SU-DHL-6 (cell line): ENCODE measurements around the gene SCAPER.

Experiments used
- H2AFZ ChIP-seq: fragments of 200-600 bp; sonication (generic); 2 replicates; pipeline ENCODE4 v1.6.1; 2014; ENCODE audit warnings: low read depth, mild to moderate bottlenecking, moderate library complexity, mixed read lengths, antibody characterized with exemption, low read length; ENCODE audit not compliant: severe bottlenecking
- H3F3A ChIP-seq: fragments of 200-600 bp; shearing (Covaris generic); 2 replicates; pipeline ENCODE4 v1.6.0; 2016; ENCODE audit warnings: antibody characterized with exemption, mild to moderate bottlenecking; ENCODE audit not compliant: insufficient read depth
- H3K27ac ChIP-seq: fragments of 200-600 bp; sonication (generic); 2 replicates; pipeline ENCODE4 v1.5.1; 2016; ENCODE audit warnings: low read depth, mild to moderate bottlenecking, low read length, moderate library complexity, mixed read lengths
- H3K27me3 ChIP-seq: fragments of 200-600 bp; sonication (generic), shearing (Covaris generic); 2 replicates; pipeline ENCODE4 v1.6.0; 2014; ENCODE audit warnings: mild to moderate bottlenecking, low read length
- H3K36me3 ChIP-seq: fragments of 200-600 bp; sonication (generic); 2 replicates; pipeline ENCODE4 v1.6.1; 2014; ENCODE audit warnings: mild to moderate bottlenecking, low read length, mixed read lengths
- H3K4me2 ChIP-seq: fragments of 300-600, 200-600 bp; shearing (Covaris generic), sonication (generic); 2 replicates; pipeline ENCODE4 v1.6.0; 2014; ENCODE audit warnings: low read length, low read depth, mild to moderate bottlenecking; ENCODE audit not compliant: poor library complexity, severe bottlenecking
- H3K4me3 ChIP-seq: fragments of 200-600 bp; sonication (generic); 2 replicates; pipeline ENCODE4 v1.5.1; 2014; ENCODE audit warnings: antibody characterized with exemption, low read length, mild to moderate bottlenecking, mixed read lengths; ENCODE audit not compliant: insufficient read depth, poor library complexity, severe bottlenecking
- H3K79me2 ChIP-seq: fragments of 200-600 bp; sonication (generic); 2 replicates; pipeline ENCODE4 v1.6.1; 2014; ENCODE audit warnings: mild to moderate bottlenecking, low read length, moderate library complexity; ENCODE audit not compliant: insufficient read depth
- H3K9ac ChIP-seq: fragments of 200-600 bp; sonication (generic); 2 replicates; pipeline ENCODE4 v1.7.0; 2014; ENCODE audit warnings: mild to moderate bottlenecking, low read length
- H3K9me2 ChIP-seq: fragments of 200-600 bp; sonication (generic); replicated peaks from 2 replicates; pipeline ENCODE4 v1.6.1; 2014; ENCODE audit warnings: low read length; ENCODE audit not compliant: insufficient read depth
- H3K9me3 ChIP-seq: fragments of 200-600 bp; sonication (generic); 2 replicates; pipeline ENCODE4 v1.6.1; 2014; ENCODE audit warnings: low read length, mixed read lengths; ENCODE audit not compliant: insufficient read depth
- H4K20me1 ChIP-seq: fragments of 200-600 bp; sonication (generic); 2 replicates; pipeline ENCODE4 v1.6.1; 2014; ENCODE audit warnings: low read depth, mild to moderate bottlenecking, antibody characterized with exemption, low read length, moderate library complexity, mixed read lengths
- EZH2phosphoT487 ChIP-seq: fragments of 200-600 bp; sonication (generic), shearing (Covaris generic); conservative IDR thresholded peaks from 2 replicates; pipeline ENCODE4 v1.6.1; 2018; ENCODE audit warnings: mild to moderate bottlenecking, antibody characterized with exemption, low read length, moderate library complexity, mixed read lengths
- TF ChIP-seq, protein P1 (sequence below): fragments of 200-600 bp; sonication (generic); IDR thresholded peaks from one replicate; pipeline ENCODE4 v1.5.1; 2017; ENCODE audit warnings: antibody characterized with exemption, mild to moderate bottlenecking, low read length, moderate library complexity; ENCODE audit not compliant: insufficient read depth, poor library complexity, severe bottlenecking

Gene SCAPER

DNA sequence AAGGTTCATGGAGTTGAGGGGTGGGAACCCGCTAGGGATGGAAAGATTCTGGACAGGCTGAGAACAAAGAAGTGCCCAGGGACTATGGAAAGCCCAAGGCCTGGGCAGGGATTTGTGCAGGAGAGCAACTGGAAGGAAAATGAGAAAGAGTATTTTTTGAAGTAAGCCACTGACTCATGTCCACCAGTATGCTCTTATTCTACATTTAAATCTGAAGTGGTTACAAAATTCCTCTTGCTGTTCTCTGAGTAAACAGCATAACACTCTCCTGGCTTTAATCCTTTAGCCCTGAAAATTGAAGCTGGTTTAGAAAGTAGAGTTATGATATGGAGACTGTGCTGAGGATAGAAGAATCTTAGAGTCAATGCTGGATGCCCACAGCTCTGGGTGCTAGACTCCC is 403.4 kb downstream of the SCAPER start:
- Histone ChIP-seq H3K79me2 (no peaks in the 10 kb centered on the region), H3K4me3 (no peak overlapping the region), H3K27ac (no peak overlapping the region), H3K9me2 (no peaks in the 10 kb centered on the region), H2AFZ (no peak overlapping the region), H4K20me1 (no peaks in the 10 kb centered on the region), H3K27me3 (no peaks in the 10 kb centered on the region), H3K9me3 (no peaks in the 10 kb centered on the region), H3K36me3 (no peaks in the 10 kb centered on the region), H3K9ac (no peak overlapping the region), H3K4me2 (no peak overlapping the region), H3F3A (no peaks in the 10 kb centered on the region)
- TF ChIP-seq, protein P1, sequence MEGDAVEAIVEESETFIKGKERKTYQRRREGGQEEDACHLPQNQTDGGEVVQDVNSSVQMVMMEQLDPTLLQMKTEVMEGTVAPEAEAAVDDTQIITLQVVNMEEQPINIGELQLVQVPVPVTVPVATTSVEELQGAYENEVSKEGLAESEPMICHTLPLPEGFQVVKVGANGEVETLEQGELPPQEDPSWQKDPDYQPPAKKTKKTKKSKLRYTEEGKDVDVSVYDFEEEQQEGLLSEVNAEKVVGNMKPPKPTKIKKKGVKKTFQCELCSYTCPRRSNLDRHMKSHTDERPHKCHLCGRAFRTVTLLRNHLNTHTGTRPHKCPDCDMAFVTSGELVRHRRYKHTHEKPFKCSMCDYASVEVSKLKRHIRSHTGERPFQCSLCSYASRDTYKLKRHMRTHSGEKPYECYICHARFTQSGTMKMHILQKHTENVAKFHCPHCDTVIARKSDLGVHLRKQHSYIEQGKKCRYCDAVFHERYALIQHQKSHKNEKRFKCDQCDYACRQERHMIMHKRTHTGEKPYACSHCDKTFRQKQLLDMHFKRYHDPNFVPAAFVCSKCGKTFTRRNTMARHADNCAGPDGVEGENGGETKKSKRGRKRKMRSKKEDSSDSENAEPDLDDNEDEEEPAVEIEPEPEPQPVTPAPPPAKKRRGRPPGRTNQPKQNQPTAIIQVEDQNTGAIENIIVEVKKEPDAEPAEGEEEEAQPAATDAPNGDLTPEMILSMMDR = no peak
- no peak for TF ChIP-seq EZH2phosphoT487

DNA sequence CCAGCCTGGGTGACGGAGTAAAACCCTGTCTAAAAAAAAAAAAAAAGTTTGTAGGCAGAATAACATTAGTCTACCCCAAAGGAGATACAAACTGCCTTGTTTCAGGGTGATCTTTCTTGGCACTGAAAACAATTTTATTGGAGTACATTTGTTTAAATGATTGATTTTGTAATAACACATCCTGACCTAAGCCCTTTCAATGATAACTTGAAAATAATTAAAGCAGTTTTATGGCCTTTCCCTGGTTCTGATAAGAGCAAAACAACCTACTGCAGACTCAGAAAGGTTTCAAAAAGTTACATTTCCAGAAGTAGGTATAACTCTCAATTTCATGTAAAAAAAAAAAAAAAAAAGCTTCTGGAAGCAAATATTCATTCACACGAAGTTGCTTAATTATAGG is 404.1 kb downstream of the SCAPER start:
- TF ChIP-seq, protein P1 = no peak
- TF ChIP-seq EZH2phosphoT487 = no peak

GRCh38 chr15:76495487-76495886 is 409.7 kb downstream of the SCAPER start:
- H3K4me2 ChIP-seq = no peak overlapping the region
- no peaks in the 10 kb centered on the region for H3F3A ChIP-seq
- no peak overlapping the region for H2AFZ ChIP-seq
- no peaks in the 10 kb centered on the region for H3K9me2 ChIP-seq
- no peaks in the 10 kb centered on the region for H3K27me3 ChIP-seq
- no peak overlapping the region for H3K4me3 ChIP-seq
- H3K27ac ChIP-seq = no peak overlapping the region
- H3K79me2 ChIP-seq = no peaks in the 10 kb centered on the region
- no peaks in the 10 kb centered on the region for H4K20me1 ChIP-seq
- H3K9me3 ChIP-seq = no peaks in the 10 kb centered on the region
- H3K9ac ChIP-seq = no peak overlapping the region
- no peaks in the 10 kb centered on the region for H3K36me3 ChIP-seq
- TF ChIP-seq, protein P1 = no peak
- TF ChIP-seq EZH2phosphoT487 = no peak

More for the DNA sequence above, 404.1 kb downstream of the SCAPER start:
- no peak overlapping the region for H3K4me3 ChIP-seq
- H2AFZ ChIP-seq = no peak overlapping the region
- H3K9me3 ChIP-seq = no peaks in the 10 kb centered on the region
- H3K4me2 ChIP-seq = no peak overlapping the region
- H3K27me3 ChIP-seq = no peaks in the 10 kb centered on the region
- H3K27ac ChIP-seq = no peak overlapping the region
- H3K79me2 ChIP-seq = no peaks in the 10 kb centered on the region
- H3K36me3 ChIP-seq = no peaks in the 10 kb centered on the region
- no peak overlapping the region for H3K9ac ChIP-seq
- no peaks in the 10 kb centered on the region for H3F3A ChIP-seq
- H3K9me2 ChIP-seq = no peaks in the 10 kb centered on the region
- H4K20me1 ChIP-seq = no peaks in the 10 kb centered on the region

DNA sequence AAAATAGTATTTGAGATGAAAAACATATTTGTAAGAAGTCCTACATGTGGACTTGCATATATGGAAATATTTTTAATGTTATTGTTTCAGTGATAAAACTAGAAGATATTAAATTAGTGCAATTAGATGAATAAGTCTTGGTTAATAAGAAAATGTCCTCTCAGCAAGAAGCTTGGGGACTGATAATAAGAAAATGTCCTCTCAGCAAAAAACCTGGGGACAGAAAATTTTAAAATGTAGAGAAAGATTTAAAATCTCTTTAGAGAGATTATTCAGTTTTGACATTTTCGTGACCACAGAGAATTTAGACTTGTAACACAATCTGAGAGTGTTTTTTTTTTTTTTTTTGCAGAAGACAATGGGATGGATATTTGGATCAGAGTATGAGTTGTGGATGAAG is 412.6 kb downstream of the SCAPER start:
- Histone ChIP-seq H3K27ac (no peak overlapping the region), H3K4me2 (no peak overlapping the region), H2AFZ (no peak overlapping the region), H3K9me2 (no peaks in the 10 kb centered on the region), H3F3A (no peaks in the 10 kb centered on the region), H3K79me2 (no peaks in the 10 kb centered on the region), H3K36me3 (no peaks in the 10 kb centered on the region), H4K20me1 (no peaks in the 10 kb centered on the region), H3K27me3 (no peaks in the 10 kb centered on the region), H3K4me3 (no peak overlapping the region), H3K9ac (no peak overlapping the region), H3K9me3 (no peaks in the 10 kb centered on the region)
- no peak for TF ChIP-seq EZH2phosphoT487
- TF ChIP-seq, protein P1 = no peak
